Skin epidermis (tissue), 12 donors: ENCODE measurements around the gene SPPL2B.

Source experiments
- H3K27ac ChIP-seq, 21 experiments: fragments of 200-600 bp; sonication (generic) in 11 of 21; one replicate each; pipeline ENCODE4 v1.5.0; 2020; ENCODE audit warnings: mild to moderate bottlenecking in 3 of 21, inconsistent platforms in 2 of 21, moderate library complexity in 2 of 21
- H3K4me3 ChIP-seq, 7 experiments: fragments of 200-600 bp; sonication (generic) in 2 of 7; one replicate each; pipeline ENCODE4 v1.5.0; 2020; ENCODE audit warnings: inconsistent platforms in 2 of 7, mild to moderate bottlenecking in 2 of 7, moderate library complexity in 1 of 7

Gene SPPL2B

GRCh38 chr19:2362046-2362969 is 33.8 kb downstream of the SPPL2B start:
- Histone ChIP-seq H3K4me3 (no peak overlapping the region), H3K27ac (no peak overlapping the region)

- no peak overlapping the region for H3K4me3 ChIP-seq
- no peak overlapping the region for H3K27ac ChIP-seq
Measured at GRCh38 chr19:2362970-2363300, 34.5 kb downstream of the SPPL2B start.

GRCh38 chr19:2363419-2363818 is 34.9 kb downstream of the SPPL2B start:
- Histone ChIP-seq H3K4me3 (no peak overlapping the region), H3K27ac (no peak overlapping the region)

GRCh38 chr19:2365201-2365970 is 36.9 kb downstream of the SPPL2B start:
- no peak overlapping the region for H3K4me3 ChIP-seq
- no peak overlapping the region for H3K27ac ChIP-seq

- H3K4me3 ChIP-seq, result no peak overlapping the region
- H3K27ac ChIP-seq, result no peak overlapping the region
Measured at GRCh38 chr19:2371656-2372055, 43.2 kb downstream of the SPPL2B start.

- no peak overlapping the region for H3K4me3 ChIP-seq
- no peak overlapping the region for H3K27ac ChIP-seq
Measured at GRCh38 chr19:2372076-2372612, 43.7 kb downstream of the SPPL2B start.

- Histone ChIP-seq H3K4me3 (no peak overlapping the region), H3K27ac (no peak overlapping the region)
Measured at GRCh38 chr19:2374808-2375207, 46.3 kb downstream of the SPPL2B start.

- Histone ChIP-seq H3K27ac (no peak overlapping the region), H3K4me3 (no peak overlapping the region)
Measured at GRCh38 chr19:2375353-2376121, 47.1 kb downstream of the SPPL2B start.

- no peak overlapping the region for H3K4me3 ChIP-seq
- H3K27ac ChIP-seq, result no peak overlapping the region
Measured at GRCh38 chr19:2376784-2377519, 48.5 kb downstream of the SPPL2B start.

- Histone ChIP-seq H3K27ac (no peak overlapping the region), H3K4me3 (no peak overlapping the region)
Measured at GRCh38 chr19:2380567-2380966, 52.1 kb downstream of the SPPL2B start.

GRCh38 chr19:2381148-2381820 is 52.8 kb downstream of the SPPL2B start:
- H3K4me3 ChIP-seq, result no peak overlapping the region

GRCh38 chr19:2382530-2383222 is 54.2 kb downstream of the SPPL2B start:
- Histone ChIP-seq H3K27ac (no peak overlapping the region), H3K4me3 (no peak overlapping the region)

More at GRCh38 chr19:2381148-2381820, 52.8 kb downstream of the SPPL2B start:
- no peak overlapping the region for H3K27ac ChIP-seq

- H3K27ac ChIP-seq, result no peak overlapping the region
- peak overlapping the region in 1 of 7 experiments; percentile 12 for H3K4me3 ChIP-seq
Measured at GRCh38 chr19:2385053-2385721, 56.7 kb downstream of the SPPL2B start.

- Histone ChIP-seq H3K4me3 (no peak overlapping the region), H3K27ac (no peak overlapping the region)
Measured at GRCh38 chr19:2387367-2388288, 59.1 kb downstream of the SPPL2B start.

- no peak overlapping the region for H3K4me3 ChIP-seq
Measured at GRCh38 chr19:2389594-2389993, 61.1 kb downstream of the SPPL2B start.

GRCh38 chr19:2391118-2391725 is 62.7 kb downstream of the SPPL2B start:
- H3K4me3 ChIP-seq, result no peak overlapping the region
- no peak overlapping the region for H3K27ac ChIP-seq

More at GRCh38 chr19:2389594-2389993, 61.1 kb downstream of the SPPL2B start:
- H3K27ac ChIP-seq, result no peak overlapping the region
